Effector memory CD8-positive, alpha-beta T cell (primary cell): Measurements from ENCODE around the gene NUDT16L1.
A peak's percentile ranks its signal among the peaks of the same experiment; 100 is the strongest.

Experiments used
- ATAC-seq: fragments of 150-1000 bp; cut with Tn5 transposase; replicated peaks from 2 replicates; pipeline ENCODE4 v1.10.0; 2021; ENCODE audit warnings: mild to moderate bottlenecking, moderate library complexity
- DNase-seq, 3 experiments: peaks; one replicate each; pipeline ENCODE4 v3.0.0; 2021
- H3K27ac Mint-ChIP-seq, 2 donors: one replicate each; pipeline ENCODE4 v1.8.0; 2022; ENCODE audit warnings: mild to moderate bottlenecking in 2 of 2, mixed read lengths in 2 of 2, moderate library complexity in 2 of 2
- H3K27me3 Mint-ChIP-seq, 2 donors: one replicate each; pipeline ENCODE4 v1.8.0; 2022; ENCODE audit warnings: mixed read lengths in 2 of 2
- H3K36me3 Mint-ChIP-seq: one replicate; pipeline ENCODE4 v1.8.0; 2022; ENCODE audit warnings: mild to moderate bottlenecking, moderate library complexity, mixed read lengths; ENCODE audit not compliant: insufficient read depth
- H3K4me1 Mint-ChIP-seq, 2 donors: one replicate each; pipeline ENCODE4 v1.8.0; 2022; ENCODE audit warnings: low read depth in 2 of 2, mixed read lengths in 2 of 2
- H3K4me3 Mint-ChIP-seq, 2 donors: one replicate each; pipeline ENCODE4 v1.8.0; 2022; ENCODE audit warnings: mild to moderate bottlenecking in 2 of 2, mixed read lengths in 2 of 2, moderate library complexity in 2 of 2
- H3K9me3 Mint-ChIP-seq, 2 donors: one replicate each; pipeline ENCODE4 v1.8.0; 2022; ENCODE audit warnings: mixed read lengths in 2 of 2

The NUDT16L1 gene

DNA sequence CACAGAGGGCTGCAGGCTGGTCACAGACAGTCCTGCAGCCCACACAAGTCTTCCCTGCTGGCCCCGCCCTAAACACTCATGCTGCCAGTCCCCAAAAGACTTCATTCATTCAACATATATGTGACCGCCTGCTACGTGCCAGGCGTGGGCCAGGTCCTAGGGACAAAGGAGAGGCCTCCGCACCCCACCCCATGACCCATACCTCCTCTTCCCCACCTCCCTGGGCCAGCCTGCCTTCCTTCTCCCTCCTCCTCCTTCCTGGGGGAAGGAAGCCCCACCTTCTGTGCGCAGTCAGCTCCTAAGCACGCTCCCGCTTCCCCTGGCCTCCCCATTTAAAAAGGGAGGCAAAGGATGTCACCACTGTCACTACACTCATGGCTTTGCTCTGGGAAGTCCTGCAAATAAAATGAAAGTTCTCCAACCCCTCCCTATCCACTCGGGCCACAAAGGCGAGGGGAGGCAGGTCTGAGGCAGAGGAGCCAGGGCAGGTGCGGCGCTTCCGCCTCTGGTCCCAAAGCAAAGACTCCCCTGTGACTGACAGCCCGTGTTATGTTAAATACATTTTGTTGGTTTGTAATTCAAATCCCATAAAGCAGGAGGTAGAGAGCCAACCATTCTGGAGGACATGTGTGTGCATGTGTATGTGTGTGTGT, 50.0 kb downstream of the NUDT16L1 start:
- ATAC-seq (no peak), DNase-seq (no peak)
- Mint-ChIP-seq H3K27me3 (peaks cover 0 to 11% of the 10 kb centered on the region in 2 donors), H3K27ac (no peak overlapping the region), H3K4me3 (peak overlapping the region; percentile 55 to 71), H3K9me3 (no peaks in the 10 kb centered on the region), H3K4me1 (peaks cover 16 to 19% of the 10 kb centered on the region in 2 donors), H3K36me3 (peaks cover 13% of the 10 kb centered on the region)

DNA sequence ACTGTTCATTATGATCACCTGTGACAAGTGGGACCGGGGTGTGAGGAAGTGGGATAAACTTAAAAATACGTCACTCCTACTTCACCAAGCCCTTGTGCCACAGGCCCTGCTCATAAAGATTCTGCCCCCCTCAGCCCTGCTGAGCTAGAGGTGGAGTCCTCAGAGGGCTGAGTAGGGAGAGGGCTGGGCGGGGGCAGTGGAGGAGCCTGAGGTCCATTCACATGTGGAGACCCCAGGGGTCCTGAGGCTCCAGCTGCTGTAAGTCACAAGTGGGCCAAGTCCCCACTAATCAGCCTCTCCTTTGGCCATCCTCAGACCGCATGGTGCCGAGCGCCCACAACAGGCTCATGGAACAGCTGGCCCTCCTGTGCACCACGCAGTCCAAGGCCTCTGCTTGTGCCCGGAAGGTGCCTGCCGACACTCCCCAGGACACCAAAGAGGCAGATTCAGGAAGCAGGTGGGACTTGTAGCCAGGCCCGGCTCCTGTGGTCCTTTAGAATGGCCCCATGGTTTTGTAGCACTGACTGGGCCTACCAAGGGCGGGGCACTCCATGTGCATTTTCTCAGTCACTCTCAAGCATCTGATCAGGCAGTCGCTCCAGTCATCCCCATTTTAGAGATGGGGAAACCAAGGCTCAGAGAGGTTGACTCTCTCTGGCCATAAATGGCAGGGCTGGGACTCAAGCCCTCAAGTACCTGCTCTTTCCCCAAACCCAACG, 51.4 kb downstream of the NUDT16L1 start:
- Mint-ChIP-seq H3K9me3 (no peaks in the 10 kb centered on the region), H3K4me3 (no peak overlapping the region), H3K36me3 (peaks cover 13% of the 10 kb centered on the region), H3K27ac (no peak overlapping the region), H3K4me1 (peaks cover 16 to 22% of the 10 kb centered on the region in 2 donors), H3K27me3 (peaks cover 0 to 10% of the 10 kb centered on the region in 2 donors)
- DNase-seq, result no peak
- ATAC-seq, result no peak

DNA sequence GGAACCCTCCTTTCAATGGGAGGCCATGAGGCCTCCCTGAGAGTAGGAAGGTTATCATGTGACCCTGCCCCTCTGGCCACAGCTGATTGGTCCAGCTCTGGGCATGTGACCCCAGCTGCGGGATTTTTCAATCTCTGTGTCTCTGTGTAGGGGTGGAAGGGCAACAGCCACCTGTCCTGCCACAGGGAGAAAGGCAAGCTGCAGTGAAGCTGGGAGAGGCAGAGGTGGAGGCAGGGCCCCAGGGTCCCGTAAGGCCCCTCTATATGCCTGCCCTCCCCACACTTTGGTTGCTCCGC, 51.9 kb downstream of the NUDT16L1 start:
- peaks cover 0 to 10% of the 10 kb centered on the region in 2 donors for H3K27me3 Mint-ChIP-seq
- no peak overlapping the region for H3K4me3 Mint-ChIP-seq
- H3K27ac Mint-ChIP-seq, result no peak overlapping the region
- no peaks in the 10 kb centered on the region for H3K9me3 Mint-ChIP-seq
- peaks cover 13% of the 10 kb centered on the region for H3K36me3 Mint-ChIP-seq
- ATAC-seq, result no peak
- no peak for DNase-seq
- H3K4me1 Mint-ChIP-seq, result peaks cover 16 to 22% of the 10 kb centered on the region in 2 donors
